Neural progenitor cell (in vitro differentiated cells): ENCODE measurements around the gene ZFPM1. TPM values are rescaled to one million over a fixed set of nuclear protein-coding genes. Genes with fewer than 3 reads are reported as not detected.

ENCODE experiments used
- DNase-seq: peaks from one replicate; pipeline ENCODE4 v3.0.0-alpha.2; 2016; ENCODE audit warnings: low spot score
- H2AFZ ChIP-seq: fragments of 200-600 bp; sonication (generic); replicated peaks from 2 replicates; pipeline ENCODE4 v1.6.1; 2016; ENCODE audit warnings: antibody characterized with exemption
- H3F3A ChIP-seq: fragments of 200-600 bp; sonication (generic); 2 replicates; pipeline ENCODE4 v1.6.1; 2016; ENCODE audit warnings: antibody characterized with exemption, low read depth
- H3K27ac ChIP-seq: fragments of 200-600 bp; sonication (generic); 2 replicates; pipeline ENCODE4 v1.5.1; 2016; ENCODE audit warnings: mild to moderate bottlenecking
- H3K27me3 ChIP-seq: fragments of 200-600 bp; sonication (generic); 2 replicates; pipeline ENCODE4 v1.6.1; 2016; ENCODE audit warnings: mild to moderate bottlenecking, moderate library complexity
- H3K36me3 ChIP-seq: fragments of 200-600 bp; sonication (generic); 2 replicates; pipeline ENCODE4 v1.5.1; 2016
- H3K4me1 ChIP-seq: fragments of 200-600 bp; sonication (generic); 2 replicates; pipeline ENCODE4 v1.6.1; 2016; ENCODE audit warnings: mixed run types
- H3K4me2 ChIP-seq: fragments of 200-600 bp; sonication (generic); 2 replicates; pipeline ENCODE4 v1.6.1; 2016
- H3K4me3 ChIP-seq: fragments of 200-600 bp; sonication (generic); 2 replicates; pipeline ENCODE4 v1.5.1; 2016
- H3K79me2 ChIP-seq: fragments of 200-600 bp; sonication (generic); 2 replicates; pipeline ENCODE4 v1.6.1; 2016; ENCODE audit warnings: low read depth
- H3K9ac ChIP-seq: fragments of 200-600 bp; sonication (generic); 2 replicates; pipeline ENCODE4 v1.6.1; 2016
- H3K9me3 ChIP-seq: fragments of 200-600 bp; sonication (generic); 2 replicates; pipeline ENCODE4 v1.5.1; 2016; ENCODE audit warnings: low read depth
- H4K20me1 ChIP-seq: fragments of 200-600 bp; sonication (generic); 2 replicates; pipeline ENCODE4 v1.6.1; 2016; ENCODE audit warnings: low read depth
- H3K27ac Mint-ChIP-seq: 3 replicates; pipeline ENCODE4 v1.8.0; 2021; ENCODE audit warnings: mixed read lengths
- H3K27me3 Mint-ChIP-seq: 2 replicates; pipeline ENCODE4 v1.8.0; 2022; ENCODE audit warnings: low read depth, mild to moderate bottlenecking, inconsistent platforms, moderate library complexity, mixed read lengths; ENCODE audit not compliant: insufficient read depth
- H3K36me3 Mint-ChIP-seq: 3 replicates; pipeline ENCODE4 v1.8.0; 2021; ENCODE audit warnings: mixed read lengths
- H3K4me1 Mint-ChIP-seq: 3 replicates; pipeline ENCODE4 v1.8.0; 2021; ENCODE audit warnings: mixed read lengths
- H3K4me3 Mint-ChIP-seq: 3 replicates; pipeline ENCODE4 v1.8.0; 2021; ENCODE audit warnings: mild to moderate bottlenecking, moderate library complexity, mixed read lengths
- H3K9me3 Mint-ChIP-seq: 3 replicates; pipeline ENCODE4 v1.8.0; 2020; ENCODE audit warnings: mixed read lengths
- CTCF ChIP-seq: fragments of 200-600 bp; sonication (generic); IDR thresholded peaks from 2 replicates; pipeline ENCODE4 v1.5.1; 2017; ENCODE audit warnings: antibody characterized with exemption, mild to moderate bottlenecking
- EZH2 ChIP-seq: fragments of 200-600 bp; sonication (generic); IDR thresholded peaks from 2 replicates; pipeline ENCODE4 v1.6.1; 2017; ENCODE audit warnings: antibody characterized with exemption, mild to moderate bottlenecking, moderate library complexity
- EZH2phosphoT487 ChIP-seq: fragments of 200-600 bp; sonication (generic); IDR thresholded peaks from 2 replicates; pipeline ENCODE4 v1.6.1; 2017; ENCODE audit warnings: antibody characterized with exemption
- total RNA-seq: library from RNA; depleted of rRNA; stranded (reverse); fragments of >200 nt; gene quantifications from 2 replicates; pipeline ENCODE4 v1.2.3, GENCODE V29; 2015; ENCODE audit warnings: low replicate concordance

Gene ZFPM1
- total RNA-seq, 1 donor from 2014 or later = 0.36 TPM

- no peaks in the 10 kb centered on the region for H3K4me1 ChIP-seq
- no peaks in the 10 kb centered on the region for H3K36me3 Mint-ChIP-seq
- H2AFZ ChIP-seq = no peak overlapping the region
- H3K9me3 ChIP-seq = no peaks in the 10 kb centered on the region
- H3K27me3 ChIP-seq = no peaks in the 10 kb centered on the region
- H3K79me2 ChIP-seq = no peaks in the 10 kb centered on the region
- H3K4me1 Mint-ChIP-seq = no peaks in the 10 kb centered on the region
- TF ChIP-seq CTCF = no peak
- H3K27ac Mint-ChIP-seq = no peak overlapping the region
- no peak overlapping the region for H3K4me2 ChIP-seq
- no peaks in the 10 kb centered on the region for H3F3A ChIP-seq
- H3K27me3 Mint-ChIP-seq = peaks cover 4% of the 10 kb centered on the region
- no peak overlapping the region for H3K4me3 Mint-ChIP-seq
- H3K27ac ChIP-seq = no peak overlapping the region
- no peak for DNase-seq
- no peaks in the 10 kb centered on the region for H3K9me3 Mint-ChIP-seq
- H4K20me1 ChIP-seq = no peaks in the 10 kb centered on the region
- no peaks in the 10 kb centered on the region for H3K36me3 ChIP-seq
- no peak overlapping the region for H3K9ac ChIP-seq
- no peak overlapping the region for H3K4me3 ChIP-seq
These were observed 47.2 kb downstream of the ZFPM1 start for GRCh38 chr16:88500255-88500661.

- Histone ChIP-seq H3K4me3 (no peak overlapping the region), H3K9ac (no peak overlapping the region), H3K4me2 (no peak overlapping the region), H3K79me2 (no peaks in the 10 kb centered on the region), H3K4me1 (no peaks in the 10 kb centered on the region), H3K36me3 (no peaks in the 10 kb centered on the region), H3K9me3 (no peaks in the 10 kb centered on the region), H3F3A (no peaks in the 10 kb centered on the region), H2AFZ (no peak overlapping the region), H4K20me1 (no peaks in the 10 kb centered on the region), H3K27me3 (no peaks in the 10 kb centered on the region), H3K27ac (no peak overlapping the region)
- no peak overlapping the region for H3K4me3 Mint-ChIP-seq
- no peaks in the 10 kb centered on the region for H3K9me3 Mint-ChIP-seq
- peaks cover 4% of the 10 kb centered on the region for H3K27me3 Mint-ChIP-seq
- H3K36me3 Mint-ChIP-seq = no peaks in the 10 kb centered on the region
- H3K27ac Mint-ChIP-seq = no peak overlapping the region
- TF ChIP-seq CTCF = no peak
- no peak for TF ChIP-seq EZH2phosphoT487
- H3K4me1 Mint-ChIP-seq = no peaks in the 10 kb centered on the region
- DNase-seq = no peak
These were observed 49.3 kb downstream of the ZFPM1 start for GRCh38 chr16:88502371-88502770.

GRCh38 chr16:88502776-88503280 lies 49.7 kb downstream of the ZFPM1 start:
- Histone ChIP-seq H3K36me3 (no peaks in the 10 kb centered on the region), H3K4me3 (no peak overlapping the region), H2AFZ (no peak overlapping the region), H3K4me2 (no peak overlapping the region), H3K27ac (no peak overlapping the region), H3K27me3 (no peaks in the 10 kb centered on the region), H3K4me1 (no peaks in the 10 kb centered on the region), H4K20me1 (no peaks in the 10 kb centered on the region), H3K79me2 (no peaks in the 10 kb centered on the region), H3F3A (no peaks in the 10 kb centered on the region), H3K9ac (no peak overlapping the region), H3K9me3 (no peaks in the 10 kb centered on the region)
- TF ChIP-seq EZH2 (no peak), EZH2phosphoT487 (no peak), CTCF (no peak)
- DNase-seq = no peak
- H3K36me3 Mint-ChIP-seq = no peaks in the 10 kb centered on the region
- H3K4me1 Mint-ChIP-seq = no peaks in the 10 kb centered on the region
- H3K9me3 Mint-ChIP-seq = no peaks in the 10 kb centered on the region
- no peak overlapping the region for H3K4me3 Mint-ChIP-seq
- H3K27ac Mint-ChIP-seq = no peak overlapping the region
- H3K27me3 Mint-ChIP-seq = peaks cover 4% of the 10 kb centered on the region
